Measurements from ENCODE around the gene NOTCH4.

- TF ChIP-seq CTCF (IDR thresholded peaks at IDR 0.05) = no peak
- TF ChIP-seq POLR2A (IDR thresholded peaks at IDR 0.05) = no peak
- no peak for TF ChIP-seq POLR2AphosphoS5 (IDR thresholded peaks at IDR 0.05)
Measured at GRCh38 chr6:32216285-32216684, 7.6 kb downstream of the NOTCH4 start.

Measured in transverse colon (tissue), 4 donors.